Right renal pelvis (tissue), 4 donors: ENCODE results near the gene TSSK2. TPM values are rescaled to one million over a fixed set of nuclear protein-coding genes. Genes with fewer than 3 reads are reported as not detected.

ENCODE experiments used
- DNase-seq, 4 donors: peaks; one replicate each; pipeline ENCODE4 v3.0.0-alpha.2; 2013; ENCODE audit warnings: low read depth in 4 of 4, low spot score in 3 of 4, missing footprints in 1 of 4
- polyA plus RNA-seq, 4 donors: library from polyadenylated mRNA; unstranded; fragments of 120-200 nt; gene quantifications; one replicate each; pipeline ENCODE4 v1.2.1, GENCODE V29; 2013; ENCODE audit not compliant: insufficient read length in 4 of 4

TSSK2 gene
- polyA plus RNA-seq, 4 donors, result not detected

GRCh38 chr22:19178657-19179496 lies 47.8 kb downstream of the TSSK2 start, which contains the start of gene SLC25A1:
SLC25A1 (minus strand) TSS chr22:19178736; CDS start chr22:19178673, 63 bp downstream.
- peak; percentile 69 to 82 (median 78) for DNase-seq

GRCh38 chr22:19179497-19180048 lies 48.5 kb downstream of the TSSK2 start:
- DNase-seq, result peak in 3 of 4 donors; percentile 52 to 55 (median 53)

GRCh38 chr22:19180234-19180633 lies 49.1 kb downstream of the TSSK2 start:
- no peak for DNase-seq

GRCh38 chr22:19180740-19181410 lies 49.8 kb downstream of the TSSK2 start:
- no peak for DNase-seq

GRCh38 chr22:19181786-19182471 lies 50.8 kb downstream of the TSSK2 start:
- no peak for DNase-seq

Other genes with a start within 250 kb of the TSSK2 start
- gene DGCR6, start 225.0 kb upstream of the TSSK2 start, polyA plus RNA-seq, result 10 to 100 TPM in 1 of 4 donors, 1 to 10 TPM in 3; 5.1 to 10.7 (median 6.3) TPM
- gene PRODH, start 195.0 kb upstream of the TSSK2 start, polyA plus RNA-seq, result 10 to 100 TPM; 10.1 to 16.3 (median 14.3) TPM
- gene DGCR2, start 8.9 kb upstream of the TSSK2 start, polyA plus RNA-seq, result 10 to 100 TPM; 71.9 to 94.3 (median 83.6) TPM
- gene ESS2, start 13.3 kb downstream of the TSSK2 start, polyA plus RNA-seq, result 10 to 100 TPM; 12.3 to 17.5 (median 15.2) TPM
- gene GSC2, start 19.0 kb downstream of the TSSK2 start, polyA plus RNA-seq, result not detected
- gene SLC25A1, start 47.4 kb downstream of the TSSK2 start, polyA plus RNA-seq, result 100 to 1,000 TPM in 1 of 4 donors, 10 to 100 TPM in 3; 72.3 to 103 (median 77.2) TPM
- 1 to 10 TPM; 3.3 to 5.9 (median 4.8) TPM for gene CLTCL1, start 160.4 kb downstream of the TSSK2 start, polyA plus RNA-seq